Panc1 (cell line): ENCODE data around the gene CCND2. TPM values are rescaled to one million over a fixed set of nuclear protein-coding genes. Genes with fewer than 3 reads are reported as not detected.

ENCODE experiments used
- ATAC-seq: fragments of 200-7000 bp; cut with Tn5 transposase; 2 replicates; pipeline ENCODE4 v1.9.1; 2020; ENCODE audit warnings: mild to moderate bottlenecking, moderate library complexity
- BruUV-seq: library from RNA; stranded (reverse); fragments of 400-500 nt; replicated peaks from 2 replicates; lab custom pipeline; 2021; lab: Mats Ljungman, UMichigan
- CTCF ChIA-PET: fragments of 300-600 bp; sonication (Branson Sonifier 250); formaldehyde crosslinking; loops from one replicate; lab custom pipeline; 2022; ENCODE audit warnings: antibody characterized with exemption; lab: Charles Lee
- POLR2A ChIA-PET: fragments of 300-600 bp; sonication (Branson Sonifier 250); formaldehyde crosslinking; loops from one replicate; lab custom pipeline; 2022; ENCODE audit warnings: antibody characterized with exemption; lab: Charles Lee
- DNase-seq: peaks from one replicate; pipeline ENCODE4 v3.0.0-alpha.2; 2010; ENCODE audit warnings: low read depth, low spot score
- H3K27ac ChIP-seq: 2 replicates; pipeline ENCODE4 v1.5.1; 2011; ENCODE audit warnings: mild to moderate bottlenecking, low read length, inconsistent platforms
- H3K27me3 ChIP-seq: fragments of 200-500 bp; sonication (Bioruptor generic); 2 replicates; pipeline ENCODE4 v1.6.0; 2014; ENCODE audit warnings: low read length, inconsistent platforms; ENCODE audit not compliant: control insufficient read depth, insufficient read depth
- H3K36me3 ChIP-seq: fragments of 200-500 bp; sonication (Bioruptor generic); 2 replicates; pipeline ENCODE4 v1.5.1; 2014; ENCODE audit warnings: inconsistent platforms, mild to moderate bottlenecking, low read length, moderate library complexity; ENCODE audit not compliant: control insufficient read depth, insufficient read depth
- H3K4me1 ChIP-seq: 2 replicates; pipeline ENCODE4 v1.5.1; 2011; ENCODE audit warnings: inconsistent platforms, mild to moderate bottlenecking, low read length, moderate library complexity; ENCODE audit not compliant: control insufficient read depth, insufficient read depth
- H3K4me3 ChIP-seq, 2 experiments: 2 replicates each; pipeline ENCODE4 v1.5.1; 2011 to 2012; ENCODE audit warnings: low read depth in 2 of 2, low read length in 2 of 2, mild to moderate bottlenecking in 2 of 2, inconsistent platforms in 1 of 2, moderate library complexity in 1 of 2
- H3K9me3 ChIP-seq: fragments of 200-500 bp; sonication (Bioruptor generic); 2 replicates; pipeline ENCODE4 v1.5.1; 2014; ENCODE audit warnings: low read depth, mild to moderate bottlenecking, inconsistent platforms, low read length, moderate library complexity; ENCODE audit not compliant: control insufficient read depth, insufficient read depth
- POLR2AphosphoS5 ChIP-seq: IDR thresholded peaks from 2 replicates; pipeline ENCODE4 v1.6.1; 2012; ENCODE audit warnings: mild to moderate bottlenecking, low read depth, low read length, moderate library complexity
- SIN3A ChIP-seq: IDR thresholded peaks from 2 replicates; pipeline ENCODE4 v1.6.1; 2012; ENCODE audit warnings: low read depth, mild to moderate bottlenecking, low read length, moderate library complexity, borderline replicate concordance; ENCODE audit not compliant: insufficient read depth
- TCF7L2 ChIP-seq: IDR thresholded peaks from 2 replicates; pipeline ENCODE4 v1.6.1; 2011; ENCODE audit warnings: mild to moderate bottlenecking, low read depth, low read length, inconsistent platforms
- in situ Hi-C: cut with HindIII; loops from 2 replicates; pipeline ENCODE4 v1.10.0; 2016; ENCODE audit warnings: low sequenced_read_pairs, low pct_unique_long_range_greater_than_20kb
- intact Hi-C: fragments of 100-400 bp; cut with micrococcal nuclease; formaldehyde crosslinking; loops from one replicate; pipeline ENCODE4 v1.10.0; 2022; ENCODE audit not compliant: unreplicated experiment
- total RNA-seq: library from RNA; stranded (reverse); gene quantifications from one replicate; pipeline ENCODE4 v1.2.1, GENCODE V29; 2021; ENCODE audit not compliant: unreplicated experiment
- TF ChIP-seq, protein P1 (sequence below), 2 experiments: IDR thresholded peaks; 2 replicates each; pipeline ENCODE4 v1.6.1; 2011 to 2012; ENCODE audit warnings: low read depth in 2 of 2, control low read depth in 1 of 2, low read length in 1 of 2, mild to moderate bottlenecking in 1 of 2, moderate library complexity in 1 of 2; ENCODE audit not compliant: insufficient read depth in 1 of 2
- TF ChIP-seq, protein P2 (sequence below): fragments of 450-650 bp; IDR thresholded peaks from 2 replicates; pipeline ENCODE4 v1.5.1; 2017; ENCODE audit warnings: mild to moderate bottlenecking

Gene CCND2
- total RNA-seq, 1 experiment from 2014 or later: 1.5 TPM

- ChIA-PET POLR2A (no interaction called here), CTCF (no interaction called here)
- no TSS peak for BruUV-seq
- no peak overlapping the region for H3K4me3 ChIP-seq
- H3K27me3 ChIP-seq: no peaks in the 10 kb centered on the region
- in situ Hi-C loops: no loop called here
- no peaks in the 10 kb centered on the region for H3K36me3 ChIP-seq
- H3K27ac ChIP-seq: no peak overlapping the region
- DNase-seq (no peak), ATAC-seq (no peak)
- intact Hi-C loops: no loop called here
- no peaks in the 10 kb centered on the region for H3K4me1 ChIP-seq
- TF ChIP-seq POLR2AphosphoS5 (no peak), TCF7L2 (no peak), SIN3A (no peak)
- TF ChIP-seq, protein P1, sequence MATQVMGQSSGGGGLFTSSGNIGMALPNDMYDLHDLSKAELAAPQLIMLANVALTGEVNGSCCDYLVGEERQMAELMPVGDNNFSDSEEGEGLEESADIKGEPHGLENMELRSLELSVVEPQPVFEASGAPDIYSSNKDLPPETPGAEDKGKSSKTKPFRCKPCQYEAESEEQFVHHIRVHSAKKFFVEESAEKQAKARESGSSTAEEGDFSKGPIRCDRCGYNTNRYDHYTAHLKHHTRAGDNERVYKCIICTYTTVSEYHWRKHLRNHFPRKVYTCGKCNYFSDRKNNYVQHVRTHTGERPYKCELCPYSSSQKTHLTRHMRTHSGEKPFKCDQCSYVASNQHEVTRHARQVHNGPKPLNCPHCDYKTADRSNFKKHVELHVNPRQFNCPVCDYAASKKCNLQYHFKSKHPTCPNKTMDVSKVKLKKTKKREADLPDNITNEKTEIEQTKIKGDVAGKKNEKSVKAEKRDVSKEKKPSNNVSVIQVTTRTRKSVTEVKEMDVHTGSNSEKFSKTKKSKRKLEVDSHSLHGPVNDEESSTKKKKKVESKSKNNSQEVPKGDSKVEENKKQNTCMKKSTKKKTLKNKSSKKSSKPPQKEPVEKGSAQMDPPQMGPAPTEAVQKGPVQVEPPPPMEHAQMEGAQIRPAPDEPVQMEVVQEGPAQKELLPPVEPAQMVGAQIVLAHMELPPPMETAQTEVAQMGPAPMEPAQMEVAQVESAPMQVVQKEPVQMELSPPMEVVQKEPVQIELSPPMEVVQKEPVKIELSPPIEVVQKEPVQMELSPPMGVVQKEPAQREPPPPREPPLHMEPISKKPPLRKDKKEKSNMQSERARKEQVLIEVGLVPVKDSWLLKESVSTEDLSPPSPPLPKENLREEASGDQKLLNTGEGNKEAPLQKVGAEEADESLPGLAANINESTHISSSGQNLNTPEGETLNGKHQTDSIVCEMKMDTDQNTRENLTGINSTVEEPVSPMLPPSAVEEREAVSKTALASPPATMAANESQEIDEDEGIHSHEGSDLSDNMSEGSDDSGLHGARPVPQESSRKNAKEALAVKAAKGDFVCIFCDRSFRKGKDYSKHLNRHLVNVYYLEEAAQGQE (IDR thresholded peaks at IDR 0.05; ENCODE audit: insufficient read depth in 1 of 2, low read depth in 2 of 2, low read length in 1 of 2): no peak
- TF ChIP-seq, protein P2, sequence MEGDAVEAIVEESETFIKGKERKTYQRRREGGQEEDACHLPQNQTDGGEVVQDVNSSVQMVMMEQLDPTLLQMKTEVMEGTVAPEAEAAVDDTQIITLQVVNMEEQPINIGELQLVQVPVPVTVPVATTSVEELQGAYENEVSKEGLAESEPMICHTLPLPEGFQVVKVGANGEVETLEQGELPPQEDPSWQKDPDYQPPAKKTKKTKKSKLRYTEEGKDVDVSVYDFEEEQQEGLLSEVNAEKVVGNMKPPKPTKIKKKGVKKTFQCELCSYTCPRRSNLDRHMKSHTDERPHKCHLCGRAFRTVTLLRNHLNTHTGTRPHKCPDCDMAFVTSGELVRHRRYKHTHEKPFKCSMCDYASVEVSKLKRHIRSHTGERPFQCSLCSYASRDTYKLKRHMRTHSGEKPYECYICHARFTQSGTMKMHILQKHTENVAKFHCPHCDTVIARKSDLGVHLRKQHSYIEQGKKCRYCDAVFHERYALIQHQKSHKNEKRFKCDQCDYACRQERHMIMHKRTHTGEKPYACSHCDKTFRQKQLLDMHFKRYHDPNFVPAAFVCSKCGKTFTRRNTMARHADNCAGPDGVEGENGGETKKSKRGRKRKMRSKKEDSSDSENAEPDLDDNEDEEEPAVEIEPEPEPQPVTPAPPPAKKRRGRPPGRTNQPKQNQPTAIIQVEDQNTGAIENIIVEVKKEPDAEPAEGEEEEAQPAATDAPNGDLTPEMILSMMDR: no peak
- no peaks in the 10 kb centered on the region for H3K9me3 ChIP-seq
Observed at GRCh38 chr12:4230526-4230925, 43.0 kb upstream of the CCND2 start.

- H3K36me3 ChIP-seq: no peaks in the 10 kb centered on the region
- no peaks in the 10 kb centered on the region; the same call in 1 of the 2 replicates for H3K27me3 ChIP-seq
- BruUV-seq: no TSS peak
- ChIA-PET POLR2A (no interaction called here), CTCF (no interaction called here)
- ATAC-seq (no peak), DNase-seq (no peak)
- no peaks in the 10 kb centered on the region for H3K4me1 ChIP-seq
- H3K4me3 ChIP-seq: no peak overlapping the region
- intact Hi-C loops: no loop called here
- no peak for TF ChIP-seq TCF7L2
- no peak for TF ChIP-seq SIN3A
- TF ChIP-seq, protein P1 (IDR thresholded peaks at IDR 0.05; ENCODE audit: insufficient read depth in 1 of 2, low read depth in 2 of 2, low read length in 1 of 2): no peak
- TF ChIP-seq, protein P2: no peak
- TF ChIP-seq POLR2AphosphoS5: no peak
- no peaks in the 10 kb centered on the region for H3K9me3 ChIP-seq
- in situ Hi-C loops: no loop called here
- H3K27ac ChIP-seq: no peak overlapping the region
Observed at GRCh38 chr12:4238577-4238976, 35.0 kb upstream of the CCND2 start.
